Mucosa of descending colon (tissue), 3 donors: ENCODE measurements around the gene TRPM1. TPM values are rescaled to one million over a fixed set of nuclear protein-coding genes. Genes with fewer than 3 reads are reported as not detected.

Experiments used
- ATAC-seq: fragments of 200-7000 bp; cut with Tn5 transposase; one replicate; pipeline ENCODE4 v1.9.1; 2020; ENCODE audit warnings: mild to moderate bottlenecking, moderate library complexity
- DNase-seq, 3 donors: peaks; one replicate each; pipeline ENCODE4 v3.0.0-alpha.2; 2020
- H3K36me3 ChIP-seq: fragments of 200-600 bp; one replicate; pipeline ENCODE4 v1.8.0; 2021; ENCODE audit warnings: low read depth, mild to moderate bottlenecking
- H3K4me1 ChIP-seq: fragments of 200-600 bp; one replicate; pipeline ENCODE4 v1.8.0; 2021; ENCODE audit warnings: low read depth, mild to moderate bottlenecking
- H3K4me3 ChIP-seq: fragments of 200-600 bp; one replicate; pipeline ENCODE4 v1.8.0; 2021; ENCODE audit warnings: mild to moderate bottlenecking
- H3K9me3 ChIP-seq: fragments of 200-600 bp; one replicate; pipeline ENCODE4 v1.8.0; 2021; ENCODE audit warnings: mild to moderate bottlenecking
- CTCF ChIP-seq: fragments of 200-600 bp; IDR thresholded peaks from one replicate; pipeline ENCODE4 v1.8.0; 2022; ENCODE audit warnings: antibody characterized with exemption, mild to moderate bottlenecking
- intact Hi-C, 2 donors: fragments of 100-400 bp; cut with DNase I in 1 of 2; cut with micrococcal nuclease in 1 of 2; formaldehyde crosslinking; loops; one replicate each; pipeline versions ENCODE4 v1.11.0 to v1.11.1; 2022; cut with DNase I, micrococcal nuclease
- total RNA-seq, 3 donors: library from RNA; stranded (reverse); fragmentation: NEBNext Ultra II Directional in 2 of 3; extraction: Animal tissue kit (Norgen Biotek cat#: 25700) in 2 of 3; gene quantifications; one replicate each; pipeline versions ENCODE4 v1.2.1 to v1.2.4, GENCODE V29; 2021 to 2023
- donor health status: DM: no; HTN: no; CAD: no; lungs with moderate emphysema.
- donor health status: DM: no; HTN: no; CAD: no.
- donor health status: DM: no; HTN: yes; CAD: no.

Gene TRPM1
- total RNA-seq, 3 donors from 2014 or later = not detected

- peak; percentile 54 for ATAC-seq
- Histone ChIP-seq H3K4me3 (no peak overlapping the region), H3K9me3 (no peaks in the 10 kb centered on the region), H3K4me1 (peaks cover 5% of the 10 kb centered on the region), H3K36me3 (no peaks in the 10 kb centered on the region)
- no peak for DNase-seq
- no peak for TF ChIP-seq CTCF
- intact Hi-C loops = no loop called here
These were observed 77.2 kb downstream of the TRPM1 start for GRCh38 chr15:31024330-31024729.

GRCh38 chr15:31023841-31024240 lies 77.7 kb downstream of the TRPM1 start:
- Histone ChIP-seq H3K4me3 (no peak overlapping the region), H3K36me3 (no peaks in the 10 kb centered on the region), H3K9me3 (no peaks in the 10 kb centered on the region), H3K4me1 (peaks cover 5% of the 10 kb centered on the region)
- no peak for TF ChIP-seq CTCF
- intact Hi-C loops = no loop called here
- no peak for DNase-seq
- ATAC-seq = no peak

- Histone ChIP-seq H3K36me3 (no peaks in the 10 kb centered on the region), H3K9me3 (no peaks in the 10 kb centered on the region), H3K4me3 (no peak overlapping the region), H3K4me1 (peaks cover 5% of the 10 kb centered on the region)
- intact Hi-C loops = no loop called here
- no peak for DNase-seq
- ATAC-seq = no peak
- TF ChIP-seq CTCF = no peak
These were observed 80.4 kb downstream of the TRPM1 start for GRCh38 chr15:31021067-31021665.

GRCh38 chr15:31020542-31020941 lies 81.0 kb downstream of the TRPM1 start:
- intact Hi-C loops = no loop called here
- Histone ChIP-seq H3K4me3 (no peak overlapping the region), H3K36me3 (no peaks in the 10 kb centered on the region), H3K9me3 (no peaks in the 10 kb centered on the region), H3K4me1 (peaks cover 5% of the 10 kb centered on the region)
- no peak for TF ChIP-seq CTCF
- no peak for ATAC-seq
- DNase-seq = no peak

GRCh38 chr15:31019986-31020385 lies 81.5 kb downstream of the TRPM1 start:
- no peak for TF ChIP-seq CTCF
- DNase-seq (no peak), ATAC-seq (no peak)
- intact Hi-C loops = loop anchor here in 1 of 2 donors (10.0 kb wide), 1 partner anchor 45 kb away; no protein-coding TSS in a partner anchor
- no peak overlapping the region for H3K4me3 ChIP-seq
- H3K36me3 ChIP-seq = no peaks in the 10 kb centered on the region
- peaks cover 1% of the 10 kb centered on the region for H3K4me1 ChIP-seq
- no peaks in the 10 kb centered on the region for H3K9me3 ChIP-seq

- Histone ChIP-seq H3K4me1 (no peaks in the 10 kb centered on the region), H3K9me3 (peaks cover 9% of the 10 kb centered on the region), H3K36me3 (no peaks in the 10 kb centered on the region), H3K4me3 (no peak overlapping the region)
- intact Hi-C loops = loop anchor here in 1 of 2 donors (10.0 kb wide), 1 partner anchor 47 kb away; no protein-coding TSS in a partner anchor
- no peak for TF ChIP-seq CTCF
- no peak for ATAC-seq
- no peak for DNase-seq
These were observed 84.2 kb downstream of the TRPM1 start for GRCh38 chr15:31017311-31017710.
